ENCODE measurements around the gene CD93.

Gene CD93

DNA sequence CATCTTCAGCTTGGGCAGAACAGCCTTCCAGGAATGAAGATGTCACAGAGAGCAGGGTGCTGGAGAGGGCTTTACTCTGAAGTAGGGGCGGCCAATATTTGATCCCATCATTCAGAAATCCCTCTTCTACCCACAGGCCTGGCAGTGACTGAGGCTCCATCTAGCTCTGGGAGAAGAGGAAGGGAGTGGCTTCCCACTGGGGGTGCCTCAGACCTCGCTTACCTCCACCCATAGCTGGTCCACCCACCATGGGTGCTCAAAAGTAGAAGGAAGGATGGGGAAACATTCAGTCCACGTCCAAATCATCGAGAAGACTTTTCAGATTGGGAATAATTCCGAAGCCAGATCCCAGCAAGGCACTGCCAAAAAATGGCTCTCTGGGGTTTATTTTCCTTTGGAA is 24.9 kb downstream of the CD93 start:
- DNase-seq (ENCODE audit: low read depth, low spot score), result no peak

DNA sequence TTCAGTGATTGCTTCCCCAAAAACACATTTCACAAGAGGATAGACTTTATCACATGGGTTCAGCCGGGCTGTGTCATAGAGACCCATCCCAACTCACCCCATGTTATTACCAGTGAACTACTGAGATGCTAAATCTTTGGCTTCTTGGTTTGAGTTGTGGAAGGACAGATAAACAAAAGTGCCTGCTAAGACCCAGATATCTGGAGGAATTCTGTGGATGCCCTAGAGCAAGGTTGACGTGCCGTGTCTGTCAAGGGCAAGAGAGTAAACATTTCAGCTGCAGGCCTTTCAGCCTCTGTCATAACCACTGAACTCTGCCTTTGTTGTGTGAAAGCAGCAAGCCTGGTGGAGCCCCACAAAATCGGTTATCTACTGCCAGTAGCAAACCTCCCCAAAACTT is 25.5 kb downstream of the CD93 start:
- DNase-seq (ENCODE audit: low read depth, low spot score), result no peak

DNA sequence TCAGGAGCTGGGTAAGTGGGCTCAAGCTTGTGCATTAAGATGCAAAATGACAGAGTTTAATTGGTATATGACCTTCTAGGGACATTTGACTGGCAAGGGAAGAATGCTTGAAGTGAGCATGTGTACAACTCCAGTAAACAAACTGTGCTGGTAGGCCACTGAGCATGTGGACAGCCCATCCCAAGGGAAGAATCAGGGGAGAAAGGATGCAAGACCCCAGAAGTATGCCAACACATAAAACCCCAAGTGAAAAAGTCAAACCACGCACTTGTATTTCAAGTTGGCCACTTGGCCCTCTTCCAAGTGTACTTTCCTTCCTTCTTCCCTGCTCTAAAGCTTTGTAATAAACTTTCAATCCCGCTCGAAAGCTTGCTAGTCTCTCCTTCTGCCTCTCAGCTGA is 26.3 kb downstream of the CD93 start:
- DNase-seq (ENCODE audit: low read depth, low spot score), result no peak

DNA sequence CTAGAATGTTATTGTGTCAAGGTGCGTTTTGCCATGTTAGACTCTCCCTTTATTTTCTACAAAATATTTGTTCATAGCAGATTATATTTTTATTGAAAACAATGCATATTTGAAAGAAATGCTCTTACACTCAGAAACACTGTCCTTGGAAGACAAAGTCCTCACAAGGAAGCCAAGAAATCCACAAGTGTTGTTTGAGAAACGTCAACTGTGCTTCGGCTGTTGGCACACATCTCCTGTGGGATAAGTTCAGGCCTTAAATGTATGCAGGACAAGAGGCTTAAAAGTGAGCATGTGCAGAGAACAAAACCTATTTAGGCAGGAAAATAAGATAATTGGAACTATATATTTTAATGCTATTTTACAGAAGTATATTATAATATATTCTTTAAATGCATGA is 27.1 kb downstream of the CD93 start:
- no peak for DNase-seq (ENCODE audit: low read depth, low spot score)

DNA sequence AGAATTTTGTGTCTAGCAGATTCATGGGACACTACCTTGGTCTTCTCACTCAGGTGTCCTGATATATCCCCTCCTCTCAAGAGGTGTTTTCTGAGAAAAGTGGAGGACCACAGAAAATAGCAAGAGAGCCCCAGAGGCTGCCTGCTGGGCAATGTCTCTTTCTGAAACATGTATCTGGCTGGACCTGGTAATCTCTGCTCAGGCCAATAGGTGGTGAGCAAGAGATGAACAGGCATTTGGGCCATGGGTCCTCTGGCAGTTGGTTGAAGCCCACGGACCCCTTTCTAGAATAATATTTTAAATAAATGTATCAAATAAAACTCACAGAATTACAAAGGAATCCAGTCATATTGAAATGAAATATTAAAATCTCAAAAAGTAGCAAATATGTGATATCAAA is 27.9 kb downstream of the CD93 start:
- DNase-seq (ENCODE audit: low read depth, low spot score), result no peak

DNA sequence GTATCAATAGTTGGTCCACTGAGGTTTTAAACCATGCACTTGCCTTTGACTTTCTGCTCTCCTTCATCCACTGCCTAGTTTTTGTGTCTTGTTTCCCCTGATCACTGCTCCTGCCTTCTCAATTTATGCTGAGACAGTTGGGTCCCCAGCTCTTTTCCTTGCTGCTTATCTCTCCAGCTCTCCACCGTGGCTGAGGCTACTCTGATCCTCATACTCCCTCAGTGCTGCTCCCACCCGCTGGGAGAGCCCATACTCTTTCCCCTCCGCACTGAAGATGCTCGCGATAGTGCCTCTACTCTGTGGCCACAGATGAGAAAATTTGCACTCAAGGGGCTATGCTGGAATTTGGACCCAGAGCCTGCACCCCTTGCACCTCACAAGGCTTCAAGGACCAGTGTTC is 33.2 kb downstream of the CD93 start:
- DNase-seq (ENCODE audit: low read depth, low spot score), result no peak

DNA sequence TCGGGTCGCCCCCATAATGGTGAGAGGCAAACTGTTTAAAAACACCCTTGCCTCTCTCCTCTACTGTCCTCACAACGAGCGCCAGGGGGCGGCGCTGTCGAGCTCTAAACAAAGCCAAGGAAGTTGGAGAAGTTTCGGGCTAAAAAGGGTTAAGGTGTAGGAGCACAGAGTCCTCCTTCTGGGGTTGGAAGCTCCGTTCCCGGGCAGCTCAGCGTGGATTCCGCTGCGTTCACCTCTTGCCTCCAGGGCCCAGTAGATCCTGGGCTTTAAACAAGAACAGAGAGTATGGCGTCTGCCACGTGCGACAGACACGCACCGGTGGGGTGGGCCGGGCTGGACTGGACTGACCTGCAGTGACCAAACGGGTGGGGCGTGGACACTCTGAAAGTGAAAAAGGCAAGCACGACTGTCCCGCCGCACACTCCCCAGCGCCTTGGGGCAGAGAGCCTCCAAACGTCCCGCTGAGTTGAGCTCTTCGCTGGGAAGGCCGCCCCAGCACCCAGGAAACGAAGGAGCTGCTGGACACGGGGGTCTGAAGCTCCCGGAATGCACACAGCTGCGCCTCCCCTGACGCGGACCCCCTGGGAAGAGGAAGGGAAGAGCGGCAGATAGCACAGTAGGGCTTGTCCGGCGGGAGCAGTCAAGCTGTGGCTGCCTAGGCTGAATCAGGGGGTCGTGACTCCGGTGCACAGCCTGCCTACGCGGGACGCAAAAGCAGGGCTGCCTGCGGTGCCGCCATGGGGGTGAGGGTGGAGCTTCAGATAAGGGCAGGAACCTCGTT is 35.1 kb downstream of the CD93 start:
- DNase-seq (ENCODE audit: low read depth, low spot score), result peak; percentile 65

DNA sequence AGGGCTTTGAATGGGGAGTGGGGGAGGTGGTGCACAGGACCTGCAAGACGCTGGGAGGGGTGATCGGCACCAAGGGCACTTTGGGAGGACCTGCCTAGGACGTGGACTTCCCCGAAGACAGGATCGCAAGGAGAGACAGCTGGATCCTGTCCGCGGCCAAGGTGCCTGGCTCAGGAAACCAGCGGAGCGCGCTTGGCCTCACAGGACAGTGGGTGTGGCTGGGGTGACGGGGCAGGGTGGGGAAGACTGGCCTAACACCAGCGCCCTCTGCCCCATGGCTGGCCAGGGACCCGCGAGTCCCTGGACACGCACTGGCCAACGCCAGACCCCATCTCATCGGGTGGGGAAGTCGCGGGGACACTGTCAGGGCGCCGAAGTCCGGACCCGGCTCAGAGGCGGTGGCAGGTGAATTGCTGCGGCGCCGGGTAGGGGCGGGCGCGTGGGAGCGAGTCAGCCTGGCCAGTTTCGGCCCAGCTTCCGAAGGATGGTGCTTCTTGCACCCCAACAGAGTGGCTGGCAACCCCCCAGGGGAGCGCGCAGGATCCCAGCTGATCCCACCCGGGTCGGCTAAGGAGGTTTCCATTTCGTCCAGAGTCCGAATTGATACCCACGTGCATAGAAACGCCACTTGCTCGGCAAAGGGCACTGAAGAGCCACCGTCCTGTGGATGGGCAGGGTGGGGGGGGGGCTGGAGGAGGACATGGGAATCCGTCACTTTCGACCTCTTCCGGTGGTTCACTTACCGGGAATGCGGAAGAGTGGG is 35.9 kb downstream of the CD93 start:
- no peak for DNase-seq (ENCODE audit: low read depth, low spot score)

DNA sequence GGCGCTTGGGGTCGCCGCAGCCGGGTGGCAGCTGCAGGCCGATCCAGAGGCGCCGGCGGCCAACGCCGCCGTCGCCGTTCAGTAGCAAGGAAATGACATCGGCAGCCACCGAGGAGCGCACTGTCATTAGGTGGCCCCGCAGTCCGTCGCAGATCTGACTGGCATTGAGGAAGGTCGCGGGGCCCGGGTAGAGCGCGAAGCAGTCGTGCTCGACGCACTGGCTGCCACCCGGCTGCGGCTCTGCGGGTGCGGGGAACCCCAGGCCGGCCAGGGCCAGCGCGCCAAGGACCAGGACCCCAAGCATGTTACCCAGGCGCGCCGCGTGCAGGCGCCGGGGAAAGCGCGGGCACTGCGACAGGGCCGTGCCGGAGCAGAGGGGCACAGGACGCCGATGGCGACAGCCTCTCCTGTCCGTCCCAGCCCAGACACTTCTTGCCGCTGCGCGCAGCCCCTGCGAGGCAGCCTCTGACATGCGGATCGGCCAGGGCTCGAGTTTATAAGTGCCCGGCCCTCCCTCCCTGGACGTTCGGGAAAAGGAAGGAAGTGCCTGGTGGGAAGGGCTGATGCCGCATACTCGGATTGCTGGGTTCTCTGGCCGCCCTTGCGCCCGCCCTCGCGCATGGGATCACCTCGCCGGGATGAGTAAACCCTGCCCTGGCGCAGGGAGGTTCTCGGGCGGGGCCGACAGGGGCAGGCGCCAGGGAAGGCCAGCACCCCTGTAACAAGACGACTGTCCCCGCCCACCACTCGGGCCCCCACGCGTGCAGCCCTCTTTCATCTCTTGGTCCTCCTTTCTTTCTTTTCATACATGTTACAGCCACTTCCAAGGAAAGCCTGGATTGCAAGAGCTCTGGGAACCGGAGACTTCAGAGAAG is 36.7 kb downstream of the CD93 start, which contains the start of gene THBD:
Gene THBD (minus strand): TSS at position 472 of the 875 bp plus-strand sequence. CDS start 168 bp downstream, at position 304.
- DNase-seq (ENCODE audit: low read depth, low spot score), result no peak

DNA sequence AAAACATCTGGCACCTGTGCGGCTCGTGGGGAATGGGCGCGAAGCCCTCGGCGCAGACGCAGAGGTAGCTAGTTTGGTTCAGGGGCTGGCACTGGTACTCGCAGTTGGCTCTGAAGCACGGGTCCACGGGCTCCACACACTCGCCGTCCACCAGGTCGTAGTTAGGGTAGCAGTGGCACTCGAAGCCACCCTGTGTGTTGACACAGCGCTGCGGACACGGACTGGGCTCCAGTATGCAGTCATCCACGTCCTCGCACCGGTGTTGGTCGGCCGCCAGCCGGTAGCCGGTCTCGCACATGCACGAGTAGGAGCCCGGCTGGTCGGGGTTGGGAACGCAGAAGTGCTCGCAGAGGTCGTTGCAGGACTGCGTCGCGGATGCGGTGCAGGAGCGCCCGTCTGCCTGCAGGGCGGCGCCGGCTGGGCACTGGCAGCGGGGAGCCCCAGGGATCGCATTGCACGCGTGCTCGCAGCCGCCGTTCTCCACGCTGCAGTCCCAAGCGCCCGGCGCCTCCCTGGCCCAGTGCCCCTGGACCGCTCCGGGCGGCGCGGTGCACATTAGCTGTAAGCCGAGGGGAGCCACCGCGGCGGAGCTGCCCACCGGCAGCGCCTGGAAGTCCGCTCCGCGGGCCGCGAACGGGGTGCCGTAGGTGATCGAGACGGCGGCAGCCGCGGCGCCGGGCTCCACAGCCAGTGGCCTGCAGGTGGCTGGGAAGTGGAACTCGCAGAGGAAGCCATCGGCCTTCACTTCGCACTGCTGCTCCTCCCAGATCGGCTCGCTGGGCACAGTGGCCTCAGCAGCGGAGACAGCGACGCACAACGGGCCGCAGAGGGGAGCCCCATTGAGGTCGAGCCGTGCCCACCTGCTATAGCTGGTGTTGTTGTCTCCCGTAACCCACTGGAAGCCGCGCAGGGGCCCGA is 37.6 kb downstream of the CD93 start:
- no peak for DNase-seq (ENCODE audit: low read depth, low spot score)

DNA sequence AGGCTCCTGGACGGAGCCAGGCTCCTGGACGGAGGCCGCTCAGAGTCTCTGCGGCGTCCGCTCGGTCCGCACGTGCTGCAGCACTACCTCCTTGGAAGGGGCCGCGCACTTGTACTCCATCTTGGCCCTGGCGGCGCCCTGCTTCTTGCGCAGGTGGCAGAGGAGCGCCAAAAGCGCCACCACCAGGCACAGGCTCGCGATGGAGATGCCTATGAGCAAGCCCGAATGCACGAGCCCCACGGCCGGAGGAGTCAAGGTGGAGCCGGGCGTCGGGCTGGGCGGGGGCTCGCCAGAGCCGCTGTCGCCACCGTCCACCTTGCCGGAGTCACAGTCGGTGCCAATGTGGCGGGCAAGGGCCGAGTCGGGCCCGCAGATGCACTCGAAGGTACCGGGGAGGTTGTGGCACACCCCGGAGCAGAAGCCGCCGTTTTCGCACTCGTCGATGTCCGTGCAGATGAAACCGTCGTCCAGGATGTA is 38.3 kb downstream of the CD93 start:
- DNase-seq (ENCODE audit: low read depth, low spot score), result no peak

DNA sequence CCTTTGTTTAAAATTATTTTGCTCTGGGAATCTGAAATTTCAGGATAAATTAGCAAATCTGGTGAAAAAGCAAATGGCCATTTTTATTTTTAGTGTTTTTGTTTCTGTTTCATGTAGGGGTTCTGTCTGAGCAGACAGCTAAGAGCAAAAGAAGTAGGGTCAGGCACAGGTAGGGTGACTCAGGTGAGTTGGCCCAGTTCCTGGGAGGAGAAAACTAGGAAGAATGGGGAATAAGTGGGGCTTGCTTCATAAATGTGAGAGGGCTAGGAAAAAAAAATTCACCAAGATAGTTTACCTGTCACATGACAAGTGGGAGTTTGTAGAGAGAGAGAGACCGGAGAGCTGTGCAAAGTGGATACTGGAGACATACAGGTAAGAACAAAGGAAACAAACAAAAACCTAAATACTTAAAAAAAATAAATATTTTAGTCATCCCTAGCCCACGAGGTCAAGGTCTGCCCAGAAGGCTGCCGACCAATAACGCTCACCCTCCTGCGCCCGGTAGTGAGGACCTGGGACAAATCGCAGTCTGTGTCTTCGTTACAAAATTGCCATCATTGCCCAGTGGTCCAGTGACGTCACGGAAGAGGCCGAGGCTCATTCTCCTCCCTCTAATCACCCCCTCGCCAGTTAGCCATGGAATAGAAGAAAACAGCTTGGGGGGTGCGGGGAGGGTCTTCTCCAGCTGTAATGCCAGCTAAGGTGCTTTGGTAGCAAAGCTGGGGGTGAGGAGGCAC is 39.0 kb downstream of the CD93 start:
- no peak for DNase-seq (ENCODE audit: low read depth, low spot score)

DNA sequence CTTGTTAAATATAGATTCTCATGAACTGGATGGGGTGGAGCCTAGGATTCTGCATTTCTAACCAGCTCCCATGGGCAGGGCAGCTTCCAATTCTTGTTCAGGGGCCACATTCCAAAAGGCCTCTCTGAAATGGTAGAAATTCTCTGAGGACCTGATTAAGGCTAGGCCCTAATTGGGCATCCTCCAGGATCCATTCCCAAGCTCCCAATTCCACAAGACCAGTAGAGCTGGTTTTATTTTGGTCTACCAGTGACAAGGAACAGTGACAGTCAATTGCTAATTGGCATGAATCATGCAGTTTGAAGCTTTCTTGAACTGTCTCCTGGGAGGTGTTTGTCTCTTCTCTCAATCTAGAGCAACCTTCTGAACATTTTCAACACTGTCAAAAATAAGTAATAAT is 39.7 kb downstream of the CD93 start:
- DNase-seq (ENCODE audit: low read depth, low spot score), result no peak

DNA sequence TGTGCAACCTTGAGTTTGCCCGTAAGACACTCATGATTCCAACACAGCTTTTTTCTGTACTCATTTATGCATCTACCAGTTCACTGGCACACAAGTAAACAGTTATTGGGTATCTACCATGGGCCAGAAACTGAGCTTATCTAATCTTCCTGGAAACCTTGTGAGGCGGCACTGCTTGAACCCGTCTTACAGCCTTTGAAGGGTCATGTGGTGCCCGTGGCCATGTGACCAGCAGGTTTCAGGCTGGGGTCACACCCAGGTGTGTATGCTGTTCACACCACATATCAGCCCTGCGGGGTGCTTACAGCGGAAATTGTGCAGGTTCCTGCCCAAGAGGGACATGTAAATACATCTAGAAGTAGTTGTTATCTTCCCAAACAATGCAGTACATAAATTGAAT is 42.7 kb downstream of the CD93 start:
- no peak for DNase-seq (ENCODE audit: low read depth, low spot score)

DNA sequence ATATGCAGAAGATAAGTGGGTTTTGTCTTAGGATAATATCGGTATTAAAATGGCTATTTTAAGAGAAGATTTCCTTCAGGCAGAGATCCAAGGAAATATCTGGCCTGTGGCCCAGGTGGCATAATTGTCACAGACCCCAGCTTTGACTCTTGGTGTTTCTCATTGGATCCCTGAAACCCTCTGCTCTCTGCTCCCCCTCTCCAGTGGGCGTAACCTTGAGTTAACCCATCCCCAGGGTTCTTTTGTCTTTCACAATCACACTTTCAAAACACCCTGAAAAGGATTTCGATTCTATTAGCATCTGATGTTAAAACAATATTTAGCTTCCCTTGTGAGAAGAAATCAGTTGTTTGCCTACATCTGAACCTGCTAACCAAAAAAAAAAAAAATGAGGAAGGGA is 43.9 kb downstream of the CD93 start:
- no peak for DNase-seq (ENCODE audit: low read depth, low spot score)

DNA sequence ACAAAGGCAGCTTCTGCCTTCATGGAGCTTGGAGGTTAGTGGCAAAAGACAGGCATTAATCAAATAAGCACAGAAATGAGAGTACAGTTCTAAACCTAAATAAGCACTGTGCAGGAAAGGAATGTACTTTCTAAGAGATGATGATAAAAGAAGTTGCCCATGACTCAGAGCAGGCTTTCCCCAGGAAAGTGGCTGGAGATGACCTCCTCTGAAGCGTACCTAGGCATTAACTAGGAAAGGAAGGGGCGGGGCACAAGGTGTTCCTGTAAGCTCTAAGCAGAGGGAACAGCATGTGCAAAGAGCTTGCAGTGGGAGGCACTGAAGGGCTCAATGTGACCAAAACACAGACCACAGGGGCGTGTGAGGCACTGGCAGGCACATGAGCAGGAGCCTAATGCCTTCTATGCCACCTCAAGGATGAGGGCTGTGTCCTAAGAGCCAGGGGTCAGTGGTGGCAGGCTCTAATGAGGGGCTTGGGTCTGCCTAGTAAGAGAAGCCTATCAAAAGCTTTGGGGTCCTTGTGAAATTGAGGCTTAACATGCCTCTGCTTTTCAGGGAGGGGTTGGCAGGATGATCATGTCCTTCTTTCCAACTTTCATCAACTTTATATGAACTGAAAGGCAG is 46.1 kb downstream of the CD93 start:
- no peak for DNase-seq (ENCODE audit: low read depth, low spot score)

DNA sequence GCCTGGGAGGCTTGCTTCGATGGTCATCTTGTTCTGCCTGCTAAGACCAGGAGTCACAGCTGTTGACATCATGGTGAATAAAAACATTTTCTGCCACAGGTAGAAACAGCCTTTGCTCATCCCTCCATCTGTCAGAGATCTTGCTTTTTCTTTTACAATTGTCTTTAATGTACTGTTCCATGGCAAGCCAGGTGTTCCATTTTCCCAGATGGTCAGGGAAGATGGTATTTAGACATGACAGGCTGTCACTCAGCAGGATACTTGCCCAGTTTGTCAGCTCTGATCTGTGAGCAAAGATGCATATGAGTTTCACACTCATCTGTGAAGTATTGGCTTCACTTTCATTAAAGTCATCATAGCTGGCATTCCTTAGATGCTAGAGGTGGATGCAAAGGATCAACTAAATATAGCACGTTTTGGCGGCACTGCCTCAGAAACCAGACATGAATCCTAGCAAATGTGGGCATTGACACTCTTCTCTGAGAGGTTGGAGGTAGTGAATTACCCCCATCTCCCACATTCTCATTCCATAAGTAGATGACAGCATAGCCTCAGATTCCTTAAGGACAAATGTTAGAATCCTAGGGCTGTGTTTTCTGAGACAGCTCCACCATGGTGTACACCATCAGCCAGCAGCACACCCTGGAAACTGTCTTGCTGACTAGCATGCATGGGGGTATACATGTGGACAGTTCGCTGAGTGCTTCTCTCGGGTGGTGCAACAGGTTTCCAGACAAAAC is 46.8 kb downstream of the CD93 start:
- no peak for DNase-seq (ENCODE audit: low read depth, low spot score)

DNA sequence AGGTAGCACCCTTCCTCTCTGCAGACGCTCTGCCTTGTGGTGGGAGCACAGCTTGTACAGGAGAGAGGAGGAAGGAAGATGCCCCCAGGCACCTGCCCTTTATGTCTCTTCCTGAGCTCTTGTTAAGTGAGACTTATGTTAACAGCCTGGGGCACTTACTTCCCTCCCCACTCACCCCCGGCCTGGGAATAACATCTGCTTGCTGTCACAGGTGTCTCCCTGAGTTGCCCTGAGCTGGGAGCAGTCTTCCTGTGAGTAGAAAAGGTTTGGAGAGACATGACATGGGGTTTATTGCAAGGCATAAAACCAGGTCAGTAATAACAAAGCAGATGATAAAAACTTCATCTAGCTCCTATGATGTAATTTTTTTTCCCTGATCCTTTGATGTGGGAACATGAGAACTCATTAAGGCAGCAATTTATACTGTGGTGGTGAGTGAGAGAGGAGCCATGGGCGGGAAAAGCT is 49.1 kb downstream of the CD93 start:
- no peak for DNase-seq (ENCODE audit: low read depth, low spot score)

DNA sequence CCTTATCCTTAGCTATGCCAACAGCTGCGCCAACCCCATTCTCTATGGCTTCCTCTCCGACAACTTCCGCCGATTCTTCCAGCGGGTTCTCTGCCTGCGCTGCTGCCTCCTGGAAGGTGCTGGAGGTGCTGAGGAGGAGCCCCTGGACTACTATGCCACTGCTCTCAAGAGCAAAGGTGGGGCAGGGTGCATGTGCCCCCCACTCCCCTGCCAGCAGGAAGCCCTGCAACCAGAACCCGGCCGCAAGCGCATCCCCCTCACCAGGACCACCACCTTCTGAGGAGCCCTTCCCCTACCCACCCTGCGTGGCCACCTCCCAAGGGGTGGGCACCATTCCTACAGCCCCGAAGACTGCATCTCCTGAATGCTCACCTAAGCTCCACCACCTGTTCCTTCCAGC is 49.8 kb downstream of the CD93 start:
- no peak for DNase-seq (ENCODE audit: low read depth, low spot score)

All from brain pericyte (primary cell).